Aorta (tissue), 5 donors: ENCODE data around the gene COQ5. TPM values are rescaled to one million over a fixed set of nuclear protein-coding genes. Genes with fewer than 3 reads are reported as not detected.
"Not testable (repeated sequence)": the region's sequence is repeated elsewhere in the genome, so short reads cannot be mapped to it uniquely, and the experiment has no call there.

ENCODE experiments used
- ATAC-seq: fragments of 200-7000 bp; cut with Tn5 transposase; one replicate; pipeline ENCODE4 v1.9.1; 2022; ENCODE audit warnings: moderate library complexity; ENCODE audit not compliant: low FRiP score
- DNase-seq, 2 donors: peaks; one replicate each; pipeline ENCODE4 v3.0.0-alpha.2; 2020
- H3K27ac ChIP-seq, 2 donors: one replicate each; pipeline ENCODE4 v1.5.1; 2013; ENCODE audit warnings: low read length in 2 of 2, mild to moderate bottlenecking in 2 of 2, moderate library complexity in 2 of 2, control low read depth in 1 of 2, inconsistent platforms in 1 of 2, low read depth in 1 of 2
- H3K27me3 ChIP-seq, 2 donors: one replicate each; pipeline ENCODE4 v1.6.1; 2013; ENCODE audit warnings: control low read depth in 1 of 2, low read length in 1 of 2, mild to moderate bottlenecking in 1 of 2, moderate library complexity in 1 of 2; ENCODE audit not compliant: insufficient read depth in 2 of 2, control insufficient read depth in 1 of 2
- H3K36me3 ChIP-seq, 2 donors: one replicate each; pipeline ENCODE4 v1.6.1; 2013; ENCODE audit warnings: control low read depth in 1 of 2, low read length in 1 of 2, mild to moderate bottlenecking in 1 of 2; ENCODE audit not compliant: insufficient read depth in 2 of 2, control insufficient read depth in 1 of 2
- H3K4me1 ChIP-seq, 2 donors: one replicate each; pipeline ENCODE4 v1.6.1; 2013; ENCODE audit warnings: low read length in 2 of 2, control low read depth in 1 of 2, mild to moderate bottlenecking in 1 of 2, moderate library complexity in 1 of 2; ENCODE audit not compliant: insufficient read depth in 2 of 2, control insufficient read depth in 1 of 2
- H3K4me3 ChIP-seq, 2 donors: one replicate each; pipeline ENCODE4 v1.5.1; 2013; ENCODE audit warnings: low read length in 2 of 2, control low read depth in 1 of 2, mild to moderate bottlenecking in 1 of 2
- H3K9me3 ChIP-seq: one replicate; pipeline ENCODE4 v1.6.1; 2013; ENCODE audit warnings: mild to moderate bottlenecking, low read length; ENCODE audit not compliant: control insufficient read depth
- WGBS, 2 donors: extraction: QIAGEN DNeasy Blood & Tissue Kit; methylation state at CpG; one replicate each; pipeline ENCODE4 v1.1.7; 2013; 5-methylcytosine and 5-hydroxymethylcytosine counted together
- intact Hi-C, 2 donors: fragments of 100-400 bp; cut with DNase I; formaldehyde crosslinking; loops; one replicate each; pipeline versions ENCODE4 v1.14.2 to v1.15.0; 2022
- polyA plus RNA-seq, 2 donors: library from polyadenylated mRNA; stranded (reverse); fragments of 200-250 nt; gene quantifications; one replicate each; pipeline ENCODE4 v1.2.3, GENCODE V29; 2013
- total RNA-seq, 2 donors: library from RNA; stranded (reverse); fragmentation: NEBNext Ultra II Directional; extraction: Animal tissue kit (Norgen Biotek cat#: 25700); gene quantifications; one replicate each; pipeline ENCODE4 v1.2.1, GENCODE V29; 2021
- donor health status: healthy with polysubstance abuse.
- donor health status: Bipolar disorder and iron deficiency.
- donor health status: DM: no; HTN: no; CAD: no.
- donor health status: DM: no; HTN: no; CAD: no.
- donor health status: DM: yes; HTN: yes; CAD: no.

COQ5 gene
- total and polyA plus RNA-seq, 4 donors: 12.0 to 26.0 (median 21.6) TPM

DNA sequence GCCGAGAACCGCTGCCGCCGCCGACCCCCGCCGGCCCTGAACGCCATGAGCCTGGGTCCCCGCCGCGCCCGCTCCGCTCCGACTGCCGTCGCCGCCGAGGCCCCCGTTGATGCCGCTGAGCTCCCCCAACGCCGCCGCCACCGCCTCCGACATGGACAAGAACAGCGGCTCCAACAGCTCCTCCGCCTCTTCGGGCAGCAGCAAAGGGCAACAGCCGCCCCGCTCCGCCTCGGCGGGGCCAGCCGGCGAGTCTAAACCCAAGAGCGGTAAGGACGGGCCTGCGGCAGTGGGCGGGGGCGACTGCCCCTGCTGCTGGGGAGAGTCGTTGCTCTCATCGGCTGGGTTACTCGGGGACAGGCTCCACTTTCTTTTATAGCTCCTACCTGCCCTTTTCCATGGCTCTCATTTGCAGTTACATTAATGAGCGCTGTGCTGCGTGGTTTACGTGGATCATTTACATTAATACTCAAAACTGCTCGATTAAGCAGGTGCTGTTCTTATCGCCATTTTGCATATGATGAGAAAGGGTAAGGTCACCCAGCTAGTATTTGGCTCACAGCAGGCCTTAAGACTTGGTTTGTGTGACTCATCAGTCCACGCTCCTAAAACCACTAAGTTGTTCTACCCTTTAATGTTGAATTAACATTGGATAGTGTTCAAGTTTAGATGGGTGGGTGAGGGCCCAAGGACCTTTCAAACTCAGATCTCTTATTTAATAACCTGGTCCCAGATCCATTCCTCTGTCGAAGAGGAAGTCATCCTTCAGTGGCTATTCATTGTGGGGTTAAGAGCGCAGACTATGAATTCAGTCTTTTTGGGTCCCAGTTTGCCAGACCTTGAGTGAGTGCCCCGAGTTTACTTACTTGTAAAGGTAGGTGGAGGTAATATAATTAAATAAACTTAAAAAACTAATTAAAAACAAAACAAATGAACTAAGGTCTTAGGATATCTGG is 6.0 kb upstream of the COQ5 start:
- intact Hi-C loops: loop anchor here (5.0 kb wide), 1 partner anchor 38 kb away; the partner anchor contains the start of gene DYNLL1 (in 2 of the 2)
- H3K4me1 ChIP-seq: peaks cover 10 to 21% of the 10 kb centered on the region in 2 donors
- H3K27ac ChIP-seq: peak overlapping the region; percentile 28 to 90
- ATAC-seq (peak; percentile 56), DNase-seq (peak in 1 of 2 donors; percentile 83)
- peak overlapping the region; percentile 54 to 93 for H3K4me3 ChIP-seq
- H3K9me3 ChIP-seq: no peaks in the 10 kb centered on the region
- no peaks in the 10 kb centered on the region for H3K36me3 ChIP-seq
- H3K27me3 ChIP-seq: no peaks in the 10 kb centered on the region
- 2% methylated on average over 42 to 52 of the region's 52 CpGs for WGBS, 2 donors

DNA sequence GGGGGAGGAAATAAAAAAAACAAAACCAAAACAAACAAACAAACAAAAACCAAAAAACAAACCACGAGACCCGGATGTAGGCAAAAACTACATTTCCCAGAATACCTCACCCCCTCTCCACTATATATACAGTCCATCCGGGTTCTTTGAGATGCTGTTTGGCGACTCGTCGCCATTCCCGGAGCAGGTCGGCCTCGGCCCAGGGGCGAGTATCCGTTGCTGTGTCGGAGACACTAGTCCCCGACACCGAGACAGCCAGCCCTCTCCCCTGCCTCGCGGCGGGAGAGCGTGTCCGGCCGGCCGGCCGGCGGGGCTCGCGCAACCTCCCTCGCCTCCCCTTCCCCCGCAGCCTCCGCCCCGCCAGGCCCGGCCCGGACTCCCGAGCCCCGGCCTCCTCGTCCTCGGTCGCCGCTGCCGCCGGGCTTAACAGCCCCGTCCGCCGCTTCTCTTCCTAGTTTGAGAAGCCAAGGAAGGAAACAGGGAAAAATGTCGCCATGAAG is 5.3 kb upstream of the COQ5 start, which contains the start of gene RNF10:
Gene RNF10 (plus strand): TSS at position 154 of the 500 bp plus-strand sequence. CDS start 456 bp downstream, outside the sequence.
- peak; percentile 88 for ATAC-seq
- H3K36me3 ChIP-seq: no peaks in the 10 kb centered on the region
- no peaks in the 10 kb centered on the region for H3K9me3 ChIP-seq
- H3K4me1 ChIP-seq: peaks cover 7 to 18% of the 10 kb centered on the region in 2 donors
- 0 to 1% methylated on average over 42 to 43 of the region's 43 CpGs for WGBS, 2 donors
- peak within 1 kb of the TSS; percentile 28 to 90 for H3K27ac ChIP-seq
- no peaks in the 10 kb centered on the region for H3K27me3 ChIP-seq
- intact Hi-C loops: no loop called here
- peak within 1 kb of the TSS; percentile 54 to 93 for H3K4me3 ChIP-seq
- DNase-seq: peak; percentile 77 to 90

DNA sequence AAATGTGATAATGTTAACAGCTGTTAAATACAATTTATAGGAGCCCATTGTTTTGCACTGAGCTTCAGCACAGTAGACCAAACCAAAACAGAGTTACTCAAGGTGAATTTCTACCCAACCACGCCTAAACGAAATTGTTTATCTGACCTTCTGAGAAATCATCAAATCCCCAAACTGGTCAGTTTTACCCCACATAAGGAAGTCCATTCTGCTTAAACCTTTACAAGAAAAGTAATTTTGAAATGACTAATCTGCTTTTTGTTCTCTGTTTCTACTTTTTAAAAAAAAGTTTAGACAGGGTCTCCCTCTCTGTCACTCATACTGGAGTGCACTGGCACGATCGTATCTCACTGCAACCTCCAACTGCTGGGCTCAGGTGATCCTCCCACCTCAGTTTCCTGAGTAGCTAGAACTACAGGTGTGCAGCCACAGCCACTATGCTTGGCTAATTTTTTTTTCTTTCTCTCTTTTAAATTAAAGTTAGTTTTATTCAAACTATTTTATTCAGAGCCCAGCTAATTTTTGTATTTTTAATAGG is 3.8 kb upstream of the COQ5 start:
- intact Hi-C loops: no loop called here
- 75 to 78% methylated on average over 4 of the region's 4 CpGs for WGBS, 2 donors
- Histone ChIP-seq H3K4me3 (no peak overlapping the region), H3K36me3 (no peaks in the 10 kb centered on the region), H3K4me1 (peaks cover 7 to 8% of the 10 kb centered on the region in 2 donors), H3K9me3 (no peaks in the 10 kb centered on the region), H3K27ac (no peak overlapping the region), H3K27me3 (no peaks in the 10 kb centered on the region)
- ATAC-seq: no peak
- no peak for DNase-seq

DNA sequence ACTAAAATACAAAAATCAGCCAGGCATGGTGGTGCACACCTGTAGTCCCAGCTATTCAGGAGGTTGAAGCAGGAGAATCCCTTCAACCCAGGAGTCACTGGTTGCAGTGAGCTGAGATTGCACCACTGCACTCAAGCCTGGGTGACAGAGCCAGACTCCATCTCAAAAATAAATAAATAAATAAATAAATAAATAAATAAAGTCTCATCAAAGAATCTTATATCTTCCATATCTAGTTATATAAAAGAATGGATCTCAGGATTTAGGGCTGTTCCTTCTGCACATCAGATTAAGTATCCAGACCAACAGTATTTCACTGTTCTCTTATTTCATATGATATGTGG is 1.4 kb upstream of the COQ5 start:
- H3K36me3 ChIP-seq, H3K27ac ChIP-seq, intact Hi-C loops, H3K4me3 ChIP-seq, H3K4me1 ChIP-seq, ATAC-seq, DNase-seq, H3K27me3 ChIP-seq, H3K9me3 ChIP-seq: not testable (repeated sequence)

DNA sequence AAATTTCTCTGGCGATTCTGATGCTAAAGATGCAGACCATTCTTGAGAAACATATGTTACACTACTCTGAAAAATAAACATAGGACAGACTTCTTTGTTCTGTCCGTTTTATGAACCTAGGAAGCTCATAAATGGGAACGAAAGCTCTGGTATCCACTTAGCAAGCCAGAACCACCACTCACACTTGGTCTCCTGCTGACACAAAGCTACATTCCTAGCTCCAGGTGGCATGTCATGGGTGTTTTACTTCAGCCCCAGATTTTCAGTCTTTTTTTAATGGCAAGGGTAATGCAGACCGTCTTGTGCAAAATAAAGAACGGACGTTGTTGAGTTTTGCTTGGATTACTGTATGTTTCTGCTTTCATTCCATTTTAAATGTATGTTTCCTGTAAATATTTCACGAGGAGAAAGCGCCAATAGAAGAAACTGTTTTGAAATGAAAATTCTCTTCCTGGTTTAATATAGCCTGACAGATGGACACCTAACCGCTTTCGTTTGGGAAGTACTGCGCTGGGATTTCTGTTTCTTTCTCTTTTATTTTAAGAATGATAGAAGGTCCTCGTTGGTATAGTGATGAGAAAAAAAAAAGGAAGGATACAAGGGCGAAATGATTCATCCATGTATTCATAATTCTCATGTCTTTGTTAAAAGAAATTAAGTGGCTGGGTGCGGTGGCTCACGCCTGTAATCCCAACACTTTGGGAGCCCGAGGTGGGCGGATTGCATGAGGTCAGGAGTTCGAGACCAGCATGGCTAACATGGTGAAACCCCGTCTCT is 871 bp upstream of the COQ5 start:
- 23 to 26% methylated on average over 19 of the region's 19 CpGs for WGBS, 2 donors
- no peak for ATAC-seq
- Histone ChIP-seq H3K9me3 (no peaks in the 10 kb centered on the region), H3K4me3 (peak overlapping the region; percentile 54 to 94), H3K36me3 (no peaks in the 10 kb centered on the region), H3K27me3 (no peaks in the 10 kb centered on the region), H3K27ac (peak overlapping the region in 1 of 2 donors; percentile 70), H3K4me1 (no peaks in the 10 kb centered on the region)
- DNase-seq: no peak
- intact Hi-C loops: loop anchor here in 1 of 2 donors (2.0 kb wide), 1 partner anchor 59 kb away; no protein-coding TSS in a partner anchor

DNA sequence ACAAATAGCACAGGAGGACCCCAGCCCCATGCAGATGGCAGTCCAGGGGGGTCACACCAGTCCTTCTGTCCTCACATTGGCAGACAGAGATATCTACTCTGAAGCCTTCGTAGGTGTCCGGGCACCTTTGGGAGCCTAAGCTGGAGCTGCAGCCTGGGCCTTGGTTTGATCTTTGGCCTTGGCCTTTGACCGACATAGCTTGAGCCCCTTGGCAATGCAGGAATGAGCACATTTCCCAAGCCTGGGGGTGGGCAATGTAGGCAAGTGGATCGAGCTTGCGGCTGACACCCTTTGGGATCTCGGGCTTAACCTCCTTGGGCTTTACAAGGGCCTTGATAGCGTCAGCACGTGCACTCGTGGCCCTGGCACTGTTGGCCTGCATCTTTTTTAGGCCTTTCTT is 6.4 kb downstream of the COQ5 start:
- H3K27ac ChIP-seq: no peak overlapping the region
- DNase-seq (no peak), ATAC-seq (no peak)
- 89 to 95% methylated on average over 9 of the region's 9 CpGs for WGBS, 2 donors
- H3K4me3 ChIP-seq: no peak overlapping the region
- H3K36me3 ChIP-seq: no peaks in the 10 kb centered on the region
- no peaks in the 10 kb centered on the region for H3K9me3 ChIP-seq
- H3K27me3 ChIP-seq: no peaks in the 10 kb centered on the region
- H3K4me1 ChIP-seq: no peaks in the 10 kb centered on the region
- intact Hi-C loops: no loop called here

DNA sequence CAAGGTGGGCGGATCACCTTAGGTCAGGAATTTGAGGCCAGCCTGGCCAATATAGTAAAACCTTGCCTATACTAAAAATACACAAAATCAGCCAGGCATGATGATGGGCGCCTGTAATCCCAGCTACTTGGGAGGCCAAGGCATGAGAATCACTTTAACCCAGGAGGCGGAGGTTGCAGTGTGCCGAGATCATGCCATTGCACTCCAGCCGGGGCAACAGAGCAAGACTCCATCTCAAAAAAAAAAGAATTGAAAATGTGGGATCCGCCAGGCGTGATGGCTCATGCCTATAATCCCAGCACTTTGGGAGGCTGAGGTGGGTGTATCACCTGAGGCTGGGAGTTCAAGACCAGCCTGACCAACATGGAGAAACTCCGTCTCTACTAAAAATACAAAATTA is 9.6 kb downstream of the COQ5 start:
- H3K4me3 ChIP-seq, H3K27ac ChIP-seq, intact Hi-C loops, DNase-seq, H3K4me1 ChIP-seq, H3K27me3 ChIP-seq, H3K9me3 ChIP-seq, ATAC-seq, H3K36me3 ChIP-seq: not testable (repeated sequence)
- WGBS, 2 donors: 95 to 97% methylated on average over 8 of the region's 8 CpGs

DNA sequence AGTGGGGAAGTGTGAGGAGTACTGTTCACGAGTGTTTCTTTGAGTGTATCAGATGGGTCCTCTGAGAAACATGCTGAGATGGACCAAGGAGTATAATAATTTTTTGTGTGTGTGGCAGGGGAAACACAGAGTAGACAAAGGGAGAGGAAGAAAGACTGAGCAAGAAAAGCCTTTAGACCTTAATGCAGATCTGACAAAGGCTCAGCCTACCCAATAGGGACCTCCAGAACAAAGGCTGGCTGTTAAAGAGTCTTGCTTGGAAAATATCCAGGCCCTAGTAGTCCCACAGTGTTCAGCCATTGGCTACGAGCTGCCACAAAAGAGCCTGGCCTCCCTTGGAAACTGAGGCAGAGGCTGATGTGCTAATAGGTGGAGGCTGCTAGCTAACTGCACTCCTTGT is 13.5 kb downstream of the COQ5 start:
- DNase-seq (no peak), ATAC-seq (no peak)
- no peak overlapping the region for H3K27ac ChIP-seq
- H3K4me3 ChIP-seq: no peak overlapping the region
- 88 to 94% methylated on average over 2 of the region's 2 CpGs for WGBS, 2 donors
- H3K9me3 ChIP-seq: no peaks in the 10 kb centered on the region
- H3K36me3 ChIP-seq: no peaks in the 10 kb centered on the region
- H3K4me1 ChIP-seq: no peaks in the 10 kb centered on the region
- intact Hi-C loops: no loop called here
- no peaks in the 10 kb centered on the region for H3K27me3 ChIP-seq
